D721Med (cell line): ENCODE measurements around the gene PPIF.

Source experiments
- DNase-seq: peaks from one replicate; pipeline ENCODE4 v3.0.0; 2011; ENCODE audit warnings: low spot score; ENCODE audit not compliant: insufficient read length
- FAIRE-seq: peaks from 2 replicates; lab custom pipeline; 2011; peaks lifted over from hg19 to GRCh38; lab: Jason Lieb, UNC
- TF ChIP-seq, protein P1 (sequence below): IDR thresholded peaks from 2 replicates; pipeline ENCODE4 v1.5.1; 2012; ENCODE audit warnings: mild to moderate bottlenecking, control low read depth; ENCODE audit not compliant: insufficient read depth; ENCODE audit errors: missing control alignments

The PPIF gene

DNA sequence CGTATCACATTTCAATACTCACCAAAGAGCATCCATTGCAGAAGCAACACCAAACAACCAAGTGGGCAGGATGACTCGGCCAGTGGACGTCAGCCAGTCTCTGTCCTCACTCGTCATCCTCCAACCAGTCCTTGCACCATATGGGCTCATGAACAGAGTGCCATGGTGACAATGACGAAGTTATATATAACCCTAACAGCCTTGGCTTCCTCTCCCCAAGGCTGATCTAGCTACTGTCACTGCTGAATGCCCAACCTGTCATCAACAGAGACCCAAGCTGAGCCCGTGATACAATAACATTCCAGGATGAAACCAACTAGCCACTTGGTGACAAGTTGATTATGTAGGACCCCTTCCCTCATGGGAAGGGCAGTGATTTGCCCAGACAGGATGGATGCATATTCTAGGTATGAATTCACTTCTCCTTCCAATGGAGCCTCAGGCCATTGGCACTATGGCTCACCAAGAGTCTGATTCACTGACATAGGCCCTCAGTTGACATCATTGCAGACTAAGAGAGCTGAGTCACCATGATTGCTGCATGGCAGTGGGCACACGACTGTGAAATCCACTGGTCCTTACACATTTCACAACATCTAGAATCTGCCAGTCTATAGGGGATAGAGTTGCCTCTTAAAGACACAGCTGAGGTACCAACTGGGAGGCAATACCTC, 26.3 kb upstream of the PPIF start:
- TF ChIP-seq, protein P1, sequence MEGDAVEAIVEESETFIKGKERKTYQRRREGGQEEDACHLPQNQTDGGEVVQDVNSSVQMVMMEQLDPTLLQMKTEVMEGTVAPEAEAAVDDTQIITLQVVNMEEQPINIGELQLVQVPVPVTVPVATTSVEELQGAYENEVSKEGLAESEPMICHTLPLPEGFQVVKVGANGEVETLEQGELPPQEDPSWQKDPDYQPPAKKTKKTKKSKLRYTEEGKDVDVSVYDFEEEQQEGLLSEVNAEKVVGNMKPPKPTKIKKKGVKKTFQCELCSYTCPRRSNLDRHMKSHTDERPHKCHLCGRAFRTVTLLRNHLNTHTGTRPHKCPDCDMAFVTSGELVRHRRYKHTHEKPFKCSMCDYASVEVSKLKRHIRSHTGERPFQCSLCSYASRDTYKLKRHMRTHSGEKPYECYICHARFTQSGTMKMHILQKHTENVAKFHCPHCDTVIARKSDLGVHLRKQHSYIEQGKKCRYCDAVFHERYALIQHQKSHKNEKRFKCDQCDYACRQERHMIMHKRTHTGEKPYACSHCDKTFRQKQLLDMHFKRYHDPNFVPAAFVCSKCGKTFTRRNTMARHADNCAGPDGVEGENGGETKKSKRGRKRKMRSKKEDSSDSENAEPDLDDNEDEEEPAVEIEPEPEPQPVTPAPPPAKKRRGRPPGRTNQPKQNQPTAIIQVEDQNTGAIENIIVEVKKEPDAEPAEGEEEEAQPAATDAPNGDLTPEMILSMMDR: no peak
- DNase-seq (no peak), FAIRE-seq (no peak)

DNA sequence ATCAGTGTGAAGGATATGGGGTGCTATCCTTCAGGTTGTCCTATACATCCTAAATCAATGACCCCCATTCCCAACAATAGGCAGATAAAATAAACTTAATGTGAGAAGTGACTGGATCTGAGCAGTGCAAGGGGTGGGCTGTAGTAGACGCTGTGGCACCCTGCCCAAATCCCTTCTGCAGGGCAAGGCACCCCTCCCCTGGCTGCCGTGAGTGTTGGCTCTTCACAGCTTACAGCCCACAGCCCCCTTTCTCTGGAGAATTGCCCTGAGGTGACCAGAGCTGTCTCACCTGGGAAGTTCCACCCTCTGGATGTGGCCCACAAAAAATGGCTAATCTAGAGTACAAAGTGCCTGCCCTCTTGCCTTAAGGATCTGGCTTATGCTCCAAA, 25.8 kb upstream of the PPIF start:
- TF ChIP-seq, protein P1: no peak
- FAIRE-seq (no peak), DNase-seq (no peak)

DNA sequence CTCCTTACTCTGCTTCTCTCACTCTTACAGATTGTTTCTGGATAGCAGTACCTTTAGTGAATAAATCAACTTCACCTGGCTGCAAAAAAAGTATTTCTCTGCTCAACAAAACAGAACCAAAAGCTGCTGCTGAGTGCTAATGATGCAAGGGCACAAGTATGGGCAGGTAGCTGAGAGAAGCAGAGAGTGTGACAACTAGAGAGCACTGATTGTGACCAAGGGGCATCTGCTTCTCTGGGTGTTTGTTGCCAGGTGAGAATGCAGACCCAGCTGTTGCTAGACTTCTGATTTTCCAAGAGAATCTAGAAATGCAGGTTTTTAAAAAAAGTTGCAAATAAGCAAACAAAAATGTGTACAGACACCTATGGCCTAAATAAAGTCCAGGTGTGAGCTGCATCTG, 25.3 kb upstream of the PPIF start:
- FAIRE-seq (no peak), DNase-seq (no peak)
- TF ChIP-seq, protein P1: no peak

DNA sequence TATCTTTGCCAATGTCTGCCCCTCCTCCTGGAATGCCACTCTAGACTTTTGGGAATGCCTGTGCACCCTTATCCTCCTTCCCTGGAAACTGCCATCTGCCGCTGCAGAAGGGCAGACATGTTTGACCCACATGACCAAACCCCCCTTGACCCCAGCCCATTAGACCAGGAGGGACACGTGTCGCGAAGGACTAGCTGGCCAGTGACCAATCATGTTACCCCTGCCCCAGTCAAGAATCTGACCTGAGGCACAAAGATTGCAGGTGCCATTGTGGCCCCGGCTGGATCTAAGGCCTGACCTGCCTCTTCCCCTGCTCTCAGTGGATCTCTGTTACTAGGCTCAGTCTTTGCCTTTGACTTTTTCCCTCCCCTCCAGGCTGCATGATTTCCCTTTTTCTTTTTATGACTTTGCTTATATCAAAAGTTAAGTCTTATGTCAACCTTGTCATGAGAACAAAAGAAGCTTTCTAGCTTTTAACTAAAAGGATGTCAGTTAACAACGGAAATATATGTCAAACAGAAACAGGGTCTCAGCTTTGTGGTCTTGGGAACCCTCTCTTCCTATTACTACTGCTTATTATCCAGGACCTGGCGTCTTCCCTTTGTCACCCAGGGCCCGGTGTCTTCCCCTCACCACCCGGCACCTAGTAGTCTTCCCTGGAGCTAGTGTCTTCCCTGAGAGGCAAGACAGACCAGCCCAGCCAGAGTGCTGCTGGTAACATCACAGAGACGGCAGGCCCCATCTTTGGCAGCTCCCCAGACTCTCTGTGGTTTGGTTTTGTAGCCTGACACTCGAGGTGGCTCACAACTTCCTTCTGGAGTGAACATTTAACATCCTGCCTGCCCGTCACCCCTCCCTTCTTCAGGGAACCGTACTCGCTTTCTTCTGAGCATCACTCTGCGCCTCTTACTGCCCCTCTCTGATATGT, 24.4 kb upstream of the PPIF start:
- FAIRE-seq (no peak), DNase-seq (no peak)
- TF ChIP-seq, protein P1: no peak

DNA sequence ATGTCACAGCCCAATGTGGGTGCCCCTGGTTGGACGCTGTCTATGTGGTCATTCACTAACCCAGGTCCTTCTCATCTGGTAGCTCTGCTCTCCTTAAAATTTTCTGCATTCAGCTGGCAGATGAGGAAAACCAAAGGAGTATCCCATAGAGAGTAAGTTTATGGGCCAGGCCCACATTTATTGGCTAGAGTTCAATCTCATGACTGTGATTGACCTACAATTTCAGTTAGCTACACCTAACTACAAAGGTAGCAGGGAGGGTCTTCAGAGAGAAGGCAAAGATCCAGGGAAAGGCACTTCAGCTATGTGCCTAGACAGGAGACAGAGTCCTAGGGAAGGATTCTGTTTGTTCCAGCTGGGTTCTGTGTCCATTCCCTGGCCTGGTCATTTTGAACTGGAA, 23.7 kb upstream of the PPIF start:
- TF ChIP-seq, protein P1: no peak
- DNase-seq (no peak), FAIRE-seq (no peak)

DNA sequence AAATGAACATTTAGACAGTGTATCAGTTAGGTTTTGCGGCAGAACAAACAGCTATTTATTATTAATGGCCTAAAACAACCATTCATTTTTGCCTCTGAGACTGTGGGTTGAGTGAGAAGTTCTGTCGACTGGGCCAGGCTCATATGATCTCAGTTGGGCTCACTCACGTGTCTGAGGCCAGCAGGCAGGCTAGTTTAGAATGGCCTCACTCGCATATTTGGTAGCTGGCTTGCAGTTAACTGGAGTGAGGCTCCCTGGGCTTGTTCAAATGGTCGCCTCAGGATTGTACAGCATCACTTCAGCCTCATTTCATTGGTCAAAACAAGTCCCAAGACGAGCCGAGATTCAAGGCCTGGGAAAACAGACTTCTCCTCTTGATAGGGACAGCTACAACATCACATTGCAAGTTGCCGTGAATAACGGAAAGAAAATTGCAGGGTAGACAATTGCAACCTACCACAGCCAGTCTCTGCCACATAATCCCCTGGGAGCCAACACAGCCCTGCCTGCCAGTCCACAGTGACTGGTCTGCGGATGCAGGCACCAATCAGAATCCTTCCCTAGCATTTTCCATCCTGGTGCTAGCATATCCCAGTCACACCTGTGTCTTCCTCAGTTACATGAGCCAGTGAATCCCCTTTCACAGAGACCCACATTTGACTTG, 23.1 kb upstream of the PPIF start:
- DNase-seq: no peak
- no peak for FAIRE-seq
- TF ChIP-seq, protein P1: no peak
